Activated T-cell treated with anti-CD3 and anti-CD28 coated beads for 1 hour (primary cell): ENCODE data around the gene DISP2.

Source experiments
- DNase-seq: peaks from one replicate; pipeline ENCODE4 v3.0.0-alpha.2; 2020; ENCODE audit warnings: low read depth

The DISP2 gene

DNA sequence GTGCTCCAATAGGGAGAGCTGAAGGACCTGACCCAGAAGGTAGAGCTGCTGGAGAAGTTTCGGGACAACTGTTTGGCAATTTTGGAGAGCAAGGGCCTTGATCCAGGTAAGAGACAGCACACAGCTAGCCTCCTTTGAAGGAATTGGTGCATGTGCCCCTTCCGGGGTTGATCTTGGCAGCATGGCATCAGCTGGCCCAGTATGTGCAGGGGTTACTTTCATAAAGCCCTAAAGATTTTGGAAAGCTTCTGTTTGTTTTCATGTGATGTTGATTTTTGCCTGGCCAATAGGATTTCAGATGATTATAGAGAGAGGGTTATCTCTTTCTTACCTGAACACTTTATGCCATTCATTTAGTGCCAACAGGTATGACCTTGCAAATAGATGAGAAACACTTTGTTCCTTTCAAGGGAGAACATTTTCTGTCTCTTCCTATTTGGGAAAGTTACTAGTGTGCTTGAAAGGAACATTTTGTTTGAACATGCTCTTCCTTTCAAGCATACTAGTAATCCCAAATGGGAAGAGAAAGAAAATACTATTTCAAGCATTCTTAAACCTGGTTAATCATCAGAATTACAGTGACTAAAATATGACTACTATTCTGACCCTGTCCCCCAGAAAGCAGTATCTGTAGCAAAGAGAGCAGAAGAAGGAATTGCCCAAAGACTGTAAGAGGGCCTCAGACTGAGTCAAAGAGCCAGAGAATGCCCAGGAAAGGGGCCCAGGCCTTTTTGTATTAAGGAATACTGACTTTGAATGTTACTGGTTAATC lies 32.0 kb downstream of the DISP2 start:
- DNase-seq, result no peak

DNA sequence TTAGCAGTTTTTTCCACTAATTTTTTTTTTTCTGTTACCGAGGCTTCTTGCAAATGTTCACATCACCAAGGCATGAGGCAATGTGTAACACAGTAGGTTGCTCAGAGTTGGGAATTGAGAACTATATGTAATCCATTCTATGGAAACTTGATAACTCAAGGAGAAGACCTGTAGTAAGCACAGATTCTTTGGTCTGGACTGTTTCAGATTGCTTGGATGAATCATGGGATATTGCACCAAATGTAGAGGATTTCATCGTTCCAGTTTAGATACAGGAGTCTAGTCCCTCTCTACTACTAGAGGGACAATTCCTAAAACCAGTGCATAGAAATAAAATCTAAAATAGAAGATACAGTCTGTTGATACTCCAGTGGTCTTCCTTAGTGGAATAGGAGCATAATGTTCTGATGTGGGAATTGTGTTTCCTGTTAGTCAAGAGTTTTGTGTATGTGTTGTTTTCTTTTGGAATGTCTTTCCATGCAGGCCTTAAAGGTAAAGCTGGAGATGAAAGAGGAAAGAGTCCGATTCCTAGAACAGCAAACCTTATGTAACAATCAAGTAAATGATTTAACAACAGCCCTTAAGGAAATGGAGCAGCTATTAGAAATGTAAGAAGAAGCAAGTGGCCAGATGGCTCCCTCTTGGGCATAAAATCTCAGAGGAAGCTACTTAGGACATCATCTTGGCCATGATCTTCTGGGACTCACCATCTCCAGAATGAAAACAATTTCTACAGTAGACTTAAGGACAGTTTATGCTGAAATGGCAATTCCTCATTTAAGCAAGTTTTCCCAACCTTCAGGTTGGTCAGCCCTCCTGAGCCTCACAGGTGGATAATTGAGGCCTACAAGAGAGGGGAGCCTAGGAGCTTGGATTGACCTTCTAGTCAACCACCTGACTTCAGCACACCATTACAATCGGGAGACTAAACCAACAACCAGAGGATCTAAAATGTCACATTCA lies 35.2 kb downstream of the DISP2 start:
- DNase-seq, result no peak

DNA sequence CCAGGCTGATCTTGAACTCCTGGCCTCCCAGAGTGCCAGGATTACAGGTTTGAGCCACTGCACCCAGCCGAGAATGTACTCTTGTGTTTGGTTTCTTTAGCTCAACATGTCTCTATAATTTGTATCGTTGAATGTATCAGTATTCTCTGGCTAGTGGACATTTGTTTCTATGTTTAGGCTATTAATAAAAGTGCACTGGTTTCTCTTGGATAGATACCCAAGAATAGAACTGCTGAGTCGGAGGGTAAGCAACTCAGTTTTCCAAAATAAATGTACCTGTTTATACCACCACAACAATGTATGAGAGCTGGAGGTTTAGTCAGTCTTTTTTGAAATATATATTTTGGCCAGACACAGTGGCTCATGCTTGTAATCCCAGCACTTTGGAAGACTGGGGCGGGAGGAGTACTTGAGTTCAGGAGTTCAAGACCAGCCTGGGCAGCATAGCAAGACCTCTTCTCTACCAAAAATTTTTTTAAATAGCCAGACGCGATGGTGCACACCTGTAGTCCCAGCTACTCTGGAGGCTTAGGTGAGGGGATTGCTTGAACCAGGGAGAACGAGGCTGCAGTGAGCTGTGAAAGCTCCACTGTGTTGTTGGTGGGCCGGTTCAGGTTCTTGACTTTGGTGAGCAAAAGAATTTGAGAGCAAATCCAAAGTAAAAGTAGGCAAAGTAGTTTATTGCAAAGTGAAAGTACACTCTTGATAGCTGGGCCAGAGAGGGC lies 39.8 kb downstream of the DISP2 start:
- no peak for DNase-seq

DNA sequence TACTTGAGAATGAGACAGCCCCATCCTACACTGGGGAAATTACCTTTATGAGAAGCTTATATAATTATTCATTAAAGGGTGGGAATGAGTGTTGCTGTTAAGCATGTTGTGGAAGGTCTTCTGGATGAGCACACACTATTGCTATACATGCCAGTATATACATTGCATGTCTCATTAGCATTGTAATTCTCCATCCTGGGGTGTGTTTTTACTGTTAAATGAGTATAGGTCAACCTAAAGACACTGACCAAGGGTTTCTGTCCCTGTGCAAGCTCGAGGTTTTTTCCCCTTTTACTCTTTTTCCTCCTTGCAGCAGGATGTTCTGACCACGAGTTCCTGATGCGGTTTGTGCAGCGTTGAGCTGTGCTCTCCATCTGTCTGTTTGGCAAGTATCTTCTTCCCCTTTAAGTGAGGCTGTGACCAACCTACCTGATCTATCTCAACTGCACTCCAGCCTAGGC lies 40.4 kb downstream of the DISP2 start:
- no peak for DNase-seq

DNA sequence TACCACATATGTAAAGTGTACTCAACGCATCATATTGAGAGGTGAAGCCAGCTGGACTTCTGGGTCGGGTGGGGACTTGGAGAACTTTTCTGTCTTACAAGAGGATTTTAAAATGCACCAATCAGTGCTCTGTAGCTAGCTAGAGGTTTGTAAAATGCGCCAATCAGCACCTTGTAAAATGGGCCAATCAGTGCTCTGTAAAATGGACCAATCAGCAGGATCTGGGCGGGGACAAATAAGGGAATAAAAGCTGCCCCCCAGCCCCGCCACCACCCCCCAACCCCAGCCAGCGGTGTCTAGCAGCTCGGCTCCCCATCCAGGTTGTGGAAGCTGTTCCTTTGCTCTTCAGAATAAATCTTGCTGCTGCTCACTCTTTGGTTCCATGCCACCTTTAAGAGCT lies 41.4 kb downstream of the DISP2 start:
- DNase-seq, result no peak

DNA sequence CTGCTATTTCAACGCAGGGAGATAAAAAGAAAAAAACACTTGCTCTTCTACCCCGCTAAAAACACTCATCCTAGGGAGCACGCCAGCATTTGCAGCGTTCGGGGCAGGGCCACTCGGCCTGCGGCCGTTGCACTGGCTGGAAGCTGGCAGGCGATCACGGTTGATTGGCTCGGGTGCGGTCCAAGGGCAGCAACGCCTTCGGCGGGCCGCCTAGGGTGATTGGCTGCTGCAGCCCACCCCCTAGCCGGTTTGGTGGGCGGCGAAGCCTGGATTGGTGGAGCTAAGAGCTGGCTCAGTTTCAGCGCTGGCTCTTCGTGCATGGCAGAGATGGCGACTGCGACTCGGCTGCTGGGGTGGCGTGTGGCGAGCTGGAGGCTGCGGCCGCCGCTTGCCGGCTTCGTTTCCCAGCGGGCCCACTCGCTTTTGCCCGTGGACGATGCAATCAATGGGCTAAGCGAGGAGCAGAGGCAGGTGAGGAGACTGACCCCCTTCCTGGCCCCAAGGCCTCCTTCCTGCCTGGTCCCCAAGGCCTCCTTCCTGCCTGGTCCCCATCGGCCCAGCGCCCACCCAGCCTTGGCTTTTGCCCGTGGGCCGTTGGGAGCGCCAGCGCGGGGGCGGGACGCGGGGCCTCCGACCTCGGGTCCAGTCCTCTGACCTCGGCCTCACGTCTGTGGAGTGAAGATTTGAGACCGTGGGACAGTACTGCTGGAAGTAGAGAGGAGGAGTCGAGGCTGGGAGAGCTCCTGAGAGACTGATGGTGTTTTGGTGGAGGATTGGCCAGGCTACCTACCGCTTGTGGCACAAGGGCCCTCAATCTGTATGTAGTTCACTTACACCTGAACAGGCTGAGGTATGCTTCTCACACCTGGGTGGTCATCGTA lies 47.7 kb downstream of the DISP2 start, which contains the start of gene IVD:
Gene IVD (plus strand): TSS at position 295 of the 881 bp plus-strand sequence. CDS start 33 bp downstream, at position 328.
- DNase-seq, result peak; percentile 75

DNA sequence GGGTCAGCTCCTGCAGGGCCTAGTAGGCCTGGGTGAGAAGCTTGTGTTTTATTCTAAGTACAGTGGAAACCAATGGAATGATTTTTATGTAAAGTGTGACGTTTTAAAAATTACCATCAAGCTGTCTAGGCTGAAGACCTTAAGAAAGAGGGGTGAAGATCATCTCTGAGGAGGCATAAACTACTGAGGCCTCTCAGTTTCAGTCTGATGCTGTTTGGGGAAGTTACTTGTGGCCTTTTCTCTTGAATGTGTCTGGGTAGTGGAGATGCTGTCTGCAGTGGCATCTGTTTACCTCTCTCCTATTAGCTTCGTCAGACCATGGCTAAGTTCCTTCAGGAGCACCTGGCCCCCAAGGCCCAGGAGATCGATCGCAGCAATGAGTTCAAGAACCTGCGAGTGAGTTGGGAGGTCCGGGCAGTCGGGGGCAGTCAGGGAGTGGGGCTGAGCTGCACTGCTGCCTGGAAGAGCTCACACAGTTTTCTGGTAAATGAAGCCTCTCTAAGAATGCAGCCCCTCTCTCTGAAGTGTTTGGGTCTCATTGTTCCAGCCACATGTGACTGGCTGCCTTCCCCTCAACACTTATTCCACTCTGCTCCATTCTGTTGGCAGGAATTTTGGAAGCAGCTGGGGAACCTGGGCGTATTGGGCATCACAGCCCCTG lies 49.4 kb downstream of the DISP2 start:
- no peak for DNase-seq

DNA sequence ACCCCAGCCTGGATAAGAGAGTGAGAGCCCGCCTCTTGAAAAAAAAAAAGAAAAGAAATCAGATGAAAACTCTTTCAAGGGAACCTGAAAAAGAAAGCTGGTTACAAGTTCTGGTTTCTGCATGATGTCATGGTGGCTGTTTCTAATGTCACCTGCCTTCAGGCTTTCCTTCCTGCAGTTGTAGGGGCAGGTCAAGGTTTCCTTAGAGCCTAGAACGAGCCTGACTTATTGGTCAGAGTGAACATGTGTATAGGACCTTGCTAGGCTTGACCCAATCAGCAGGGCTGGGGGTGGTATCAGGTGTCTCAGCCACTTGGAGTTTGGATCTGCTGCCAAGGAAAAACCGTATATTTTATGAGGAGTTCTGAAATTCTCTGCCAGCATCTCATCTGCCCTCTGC lies 51.3 kb downstream of the DISP2 start:
- DNase-seq, result no peak

DNA sequence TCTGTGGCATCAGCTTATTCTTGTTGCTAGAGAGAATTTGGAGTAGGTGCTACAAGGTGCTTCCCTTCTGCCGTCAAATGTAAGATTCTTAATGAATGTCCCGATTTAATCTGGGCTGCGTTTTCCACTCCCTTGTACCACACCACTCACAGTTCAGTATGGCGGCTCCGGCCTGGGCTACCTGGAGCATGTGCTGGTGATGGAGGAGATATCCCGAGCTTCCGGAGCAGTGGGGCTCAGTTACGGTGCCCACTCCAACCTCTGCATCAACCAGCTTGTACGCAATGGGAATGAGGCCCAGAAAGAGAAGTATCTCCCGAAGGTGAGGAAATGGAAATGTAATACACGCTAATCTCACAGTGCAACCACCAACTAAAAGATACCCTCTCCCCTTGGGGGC lies 52.5 kb downstream of the DISP2 start:
- no peak for DNase-seq

DNA sequence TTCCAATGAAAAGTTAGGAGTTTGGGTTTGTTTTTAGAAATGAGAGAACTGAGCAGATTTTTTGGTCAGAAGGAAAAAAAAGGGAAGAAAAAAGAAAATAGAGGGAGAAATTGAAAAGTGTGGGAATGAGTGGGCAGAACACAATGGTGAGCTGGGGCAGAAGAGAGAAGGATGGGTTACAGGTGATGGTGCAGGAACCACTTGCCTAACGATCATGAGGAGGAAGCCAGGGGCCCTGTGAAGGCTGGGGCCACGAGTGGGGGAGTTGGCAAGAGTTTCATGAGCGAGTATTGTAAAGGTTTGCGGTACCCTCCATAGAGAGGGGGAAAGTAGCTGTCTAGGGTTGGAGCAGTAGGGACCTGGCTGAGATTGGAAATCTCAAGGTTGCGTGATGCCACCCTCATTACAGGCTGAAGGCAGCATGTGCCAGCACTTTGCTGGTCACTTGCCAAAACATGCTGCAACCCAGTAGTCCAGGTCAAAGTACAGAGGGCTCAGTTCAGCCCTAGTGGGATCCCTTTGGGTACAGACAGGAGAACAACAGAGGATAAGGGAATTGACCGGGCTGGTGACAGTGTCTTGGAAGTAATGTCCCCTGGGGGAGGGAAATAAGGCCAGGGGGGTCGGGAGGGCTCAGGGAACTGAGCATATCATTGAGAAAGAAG lies 54.2 kb downstream of the DISP2 start:
- no peak for DNase-seq

DNA sequence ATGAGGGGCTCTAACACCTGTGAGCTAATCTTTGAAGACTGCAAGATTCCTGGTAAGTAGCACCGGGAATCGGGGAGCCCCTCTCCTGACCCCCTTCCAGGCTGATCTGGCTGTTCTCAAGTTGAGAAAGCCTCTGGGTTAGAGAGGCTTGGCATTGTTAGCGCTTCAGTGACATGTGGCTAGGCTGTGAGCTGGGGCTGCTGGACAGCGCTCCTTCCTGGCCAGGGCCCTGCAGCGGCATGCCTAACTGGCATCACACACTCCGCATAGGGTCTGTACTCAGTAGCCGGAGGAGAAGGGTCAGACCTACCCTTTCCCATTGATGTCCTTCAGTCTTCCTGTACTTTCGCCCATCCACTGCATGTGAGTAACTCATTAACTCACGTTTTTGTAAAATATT lies 55.0 kb downstream of the DISP2 start:
- DNase-seq, result no peak

DNA sequence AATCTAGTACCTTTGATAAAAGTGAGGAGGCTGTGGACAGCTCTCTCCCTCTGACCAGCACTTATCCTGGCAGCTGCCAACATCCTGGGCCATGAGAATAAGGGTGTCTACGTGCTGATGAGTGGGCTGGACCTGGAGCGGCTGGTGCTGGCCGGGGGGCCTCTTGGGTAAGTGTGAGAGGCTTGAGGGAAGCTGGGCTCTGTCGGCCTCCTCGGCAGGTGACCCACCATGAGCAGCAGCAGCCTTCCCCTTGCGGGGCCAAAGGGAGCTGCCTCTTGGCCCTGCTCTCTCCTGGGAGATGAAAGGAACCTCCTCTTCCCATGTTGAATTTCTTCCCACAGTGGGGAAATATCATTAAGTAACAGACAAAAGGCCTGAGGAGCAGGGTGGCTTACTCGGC lies 56.8 kb downstream of the DISP2 start:
- no peak for DNase-seq

DNA sequence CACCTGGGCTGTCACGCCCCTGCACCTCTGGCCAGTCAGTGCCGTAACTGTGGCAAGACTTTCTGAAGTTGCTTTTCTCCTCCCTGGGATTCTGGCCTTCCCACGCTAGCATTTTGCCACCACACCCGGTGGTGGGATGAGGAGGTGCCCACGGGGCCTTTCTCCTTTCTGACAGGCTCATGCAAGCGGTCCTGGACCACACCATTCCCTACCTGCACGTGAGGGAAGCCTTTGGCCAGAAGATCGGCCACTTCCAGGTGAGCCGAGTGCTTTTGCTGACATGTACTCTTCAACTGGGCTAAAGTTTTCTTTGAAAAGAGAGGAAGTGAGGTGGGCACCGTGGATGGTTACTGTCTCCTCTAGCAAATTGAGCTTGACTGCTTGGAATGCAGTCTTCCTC lies 57.2 kb downstream of the DISP2 start:
- no peak for DNase-seq

DNA sequence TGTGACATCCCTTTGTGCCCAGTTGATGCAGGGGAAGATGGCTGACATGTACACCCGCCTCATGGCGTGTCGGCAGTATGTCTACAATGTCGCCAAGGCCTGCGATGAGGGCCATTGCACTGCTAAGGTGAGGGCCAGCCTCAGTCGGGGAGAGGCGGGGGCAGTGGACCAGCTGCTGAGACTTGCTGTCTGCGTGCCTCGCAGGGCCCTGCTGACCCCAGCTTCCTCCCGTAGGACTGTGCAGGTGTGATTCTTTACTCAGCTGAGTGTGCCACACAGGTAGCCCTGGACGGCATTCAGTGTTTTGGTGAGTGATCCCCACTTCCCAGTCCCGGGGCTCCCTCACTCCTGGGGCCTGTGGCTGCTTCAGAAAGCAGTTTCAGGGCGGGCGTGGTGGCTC lies 58.0 kb downstream of the DISP2 start:
- DNase-seq, result no peak

DNA sequence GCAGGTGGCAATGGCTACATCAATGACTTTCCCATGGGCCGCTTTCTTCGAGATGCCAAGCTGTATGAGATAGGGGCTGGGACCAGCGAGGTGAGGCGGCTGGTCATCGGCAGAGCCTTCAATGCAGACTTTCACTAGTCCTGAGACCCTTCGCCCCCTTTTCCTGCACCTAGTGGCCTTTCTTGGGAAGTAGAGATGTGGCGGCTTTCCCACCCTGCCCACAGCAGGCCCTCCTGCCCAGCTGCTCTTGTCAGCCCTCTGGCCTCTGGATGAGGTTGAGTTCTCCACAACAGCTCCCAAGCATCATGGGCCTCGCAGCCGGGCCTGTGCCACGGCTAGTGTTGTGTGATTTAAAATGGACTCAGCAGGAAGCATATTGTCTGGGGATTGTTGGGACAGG lies 60.1 kb downstream of the DISP2 start:
- no peak for DNase-seq

DNA sequence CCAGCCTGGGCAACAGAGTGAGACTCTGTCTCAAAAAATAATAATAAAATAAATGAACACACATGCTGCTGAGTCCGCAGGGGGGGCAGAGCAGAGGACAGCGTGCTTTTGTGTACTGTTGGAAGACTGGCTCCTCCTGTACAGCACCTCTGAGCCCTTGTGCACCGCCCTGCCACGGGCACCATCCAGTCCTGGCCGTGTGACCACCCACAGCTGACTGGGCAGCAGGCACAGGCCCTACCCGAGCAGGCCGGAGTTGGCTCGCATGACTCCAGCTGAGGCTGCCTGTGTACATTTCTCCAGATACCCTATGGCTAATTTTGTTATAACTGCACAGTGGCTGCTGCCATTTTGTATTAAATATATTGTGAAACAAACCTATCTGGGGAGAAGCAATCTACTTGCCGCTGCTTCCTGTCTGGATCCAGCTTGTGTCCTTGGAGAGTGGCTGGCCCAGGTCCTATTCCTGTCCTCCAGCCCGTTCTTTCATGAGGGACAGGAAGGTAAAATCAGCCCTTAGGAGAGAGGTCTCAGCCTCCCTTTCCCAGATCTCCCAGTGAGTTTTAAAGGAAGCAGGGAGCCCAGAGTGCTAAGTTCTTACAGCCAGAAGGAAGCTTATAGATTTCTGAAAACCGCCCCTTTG lies 62.2 kb downstream of the DISP2 start:
- no peak for DNase-seq

DNA sequence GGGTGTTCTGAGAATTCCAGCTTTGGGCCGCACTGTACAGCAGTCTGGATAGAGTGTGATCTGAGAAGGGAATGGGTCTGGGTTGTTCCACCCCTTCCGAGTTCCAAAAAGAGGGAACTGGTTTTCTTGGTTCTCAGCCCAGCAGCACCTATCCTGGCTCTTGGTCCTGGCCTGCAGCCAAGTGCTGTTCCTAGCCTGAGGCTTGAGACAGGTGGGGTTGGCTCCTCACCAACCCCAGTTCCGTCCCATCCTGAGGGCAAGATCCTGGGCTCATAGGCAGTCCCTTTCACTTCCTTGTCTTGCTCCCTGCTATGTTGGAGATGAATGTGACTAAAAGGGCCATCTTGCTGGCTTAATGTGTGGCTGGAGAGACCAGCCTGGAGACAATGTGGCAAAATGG lies 62.8 kb downstream of the DISP2 start:
- no peak for DNase-seq

DNA sequence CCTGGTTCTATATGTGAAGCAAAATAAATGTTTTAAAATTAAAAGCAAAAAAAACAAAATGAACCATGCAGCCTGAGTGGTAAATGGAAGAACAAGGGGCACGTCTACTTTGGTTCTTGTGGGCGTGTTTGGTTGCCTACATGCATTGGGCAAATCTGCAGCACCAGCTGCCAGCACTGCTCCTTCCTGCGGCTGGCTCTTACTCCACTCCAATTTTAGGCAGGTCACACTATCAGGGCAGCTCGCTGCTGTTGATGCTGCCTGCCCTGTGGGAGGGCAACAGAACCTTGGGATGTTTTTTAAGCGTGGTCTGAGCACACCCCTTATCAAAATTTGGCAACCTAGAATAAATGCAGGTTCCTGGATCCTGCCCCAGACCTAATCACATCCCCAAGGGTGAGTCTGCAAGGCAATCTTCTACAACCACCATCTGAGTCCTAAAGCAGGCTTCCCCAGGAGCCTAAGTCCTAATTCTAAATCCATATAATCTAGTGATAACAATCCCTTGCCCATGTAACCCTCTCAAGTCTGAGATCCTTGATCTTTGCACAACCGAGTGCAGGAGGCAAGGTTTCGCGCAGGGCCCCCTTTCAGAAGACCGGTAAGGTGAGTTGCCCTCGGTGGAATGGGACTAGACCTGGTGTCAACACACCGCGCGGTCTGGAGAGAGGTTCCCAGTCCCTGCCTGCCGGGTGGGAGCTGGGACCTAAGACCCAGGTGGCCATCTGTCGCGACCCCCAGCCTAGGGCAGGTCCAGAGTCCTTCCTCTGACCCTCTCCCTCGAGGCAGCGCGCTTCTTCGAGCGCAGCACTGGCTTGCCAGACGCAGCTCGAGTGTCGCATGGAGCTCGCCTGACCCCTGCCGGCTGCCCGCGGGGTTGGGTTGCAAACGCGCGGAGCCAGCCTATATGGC lies 63.5 kb downstream of the DISP2 start:
- peak; percentile 75 for DNase-seq
